Heart left ventricle (tissue), 16 donors: ENCODE data around the gene SH3BP1. TPM values are rescaled to one million over a fixed set of nuclear protein-coding genes. Genes with fewer than 3 reads are reported as not detected.

Experiments used
- ATAC-seq, 4 donors: fragments of 200-7000 bp; cut with Tn5 transposase; one replicate each; pipeline ENCODE4 v1.9.1; 2020 to 2022; ENCODE audit warnings: moderate library complexity in 4 of 4, mild to moderate bottlenecking in 3 of 4, moderate number of reproducible peaks in 1 of 4
- DNase-seq, 5 donors: peaks; one replicate each; pipeline ENCODE4 v3.0.0-alpha.2; 2020
- H3K27ac ChIP-seq, 12 donors: fragments of 200-600 bp; sonication (generic) in 4 of 12; one replicate each; pipeline versions ENCODE4 v1.5.0 to v1.8.0; 2016 to 2022; ENCODE audit warnings: mild to moderate bottlenecking in 2 of 12
- H3K27me3 ChIP-seq, 9 donors: fragments of 200-600 bp; sonication (generic) in 2 of 9; one replicate each; pipeline versions ENCODE4 v1.5.1 to v1.8.0; 2016 to 2022; ENCODE audit warnings: mild to moderate bottlenecking in 3 of 9
- H3K36me3 ChIP-seq, 9 donors: fragments of 200-600 bp; sonication (generic) in 2 of 9; one replicate each; pipeline versions ENCODE4 v1.5.0 to v1.8.0; 2018 to 2022; ENCODE audit warnings: mild to moderate bottlenecking in 2 of 9
- H3K4me1 ChIP-seq, 12 donors: fragments of 200-600 bp; sonication (generic) in 4 of 12; one replicate each; pipeline versions ENCODE4 v1.5.0 to v1.8.0; 2016 to 2022; ENCODE audit warnings: mild to moderate bottlenecking in 3 of 12
- H3K4me3 ChIP-seq, 12 donors: fragments of 200-600 bp; sonication (generic) in 4 of 12; one replicate each; pipeline versions ENCODE4 v1.5.0 to v1.8.0; 2017 to 2022; ENCODE audit warnings: mild to moderate bottlenecking in 9 of 12, moderate library complexity in 4 of 12
- H3K9me3 ChIP-seq, 12 donors: fragments of 200-600 bp; sonication (generic) in 4 of 12; one replicate each; pipeline versions ENCODE4 v1.5.0 to v1.8.0; 2016 to 2022; ENCODE audit warnings: mild to moderate bottlenecking in 1 of 12
- POLR2A ChIP-seq, 2 donors: fragments of 450-650 bp; IDR thresholded peaks; one replicate each; pipeline ENCODE4 v1.6.1; 2017; ENCODE audit warnings: antibody characterized with exemption in 2 of 2, mild to moderate bottlenecking in 2 of 2, moderate library complexity in 2 of 2
- WGBS, 4 donors: extraction: QIAGEN DNeasy Blood & Tissue Kit in 2 of 4; methylation state at CpG; one replicate each; pipeline versions ENCODE4 v1.1.5 to v1.1.7; 2013 to 2018; 5-methylcytosine and 5-hydroxymethylcytosine counted together
- intact Hi-C, 10 donors: fragments of 100-400 bp; cut with DNase I; formaldehyde crosslinking; loops; one replicate each; pipeline versions ENCODE4 v1.11.1 to v1.14.2; 2022
- polyA plus RNA-seq, 2 donors: library from polyadenylated mRNA; stranded (reverse); fragments of 200-250 nt; gene quantifications; one replicate each; pipeline ENCODE4 v1.2.3, GENCODE V29; 2013
- total RNA-seq, 9 donors: library from RNA; depleted of rRNA in 2 of 9; stranded (reverse); fragments of >200 nt in 2 of 9; fragmentation: NEBNext Ultra II Directional in 3 of 9; extraction: Animal tissue kit (Norgen Biotek cat#: 25700) in 3 of 9; gene quantifications; one replicate each; pipeline versions ENCODE4 v1.1.0 to v1.2.4, GENCODE V29; 2016 to 2023
- TF ChIP-seq, protein P1 (sequence below), 12 donors: fragments of 200-600 bp; sonication (generic) in 4 of 12; IDR thresholded peaks; one replicate each; pipeline versions ENCODE4 v1.5.0 to v1.8.0; 2018 to 2022; ENCODE audit warnings: antibody characterized with exemption in 12 of 12, mild to moderate bottlenecking in 5 of 12
- donor health status: ischemic (EF 13 %, LVEDD 7.1; RV severe dilation, severe dysfunction).
- donor health status: healthy with polysubstance abuse.
- donor health status: DM: no; HTN: yes; CAD: no.
- donor health status: DM: no; HTN: no; CAD: no.
- donor health status: ischemic (EF 25% LVEDD 6.9; RV normal size, moderate dysfunction).
- donor health status: ischemic (EF 25% LVEDD 5.7; RV mildly dilated, moderate dysfunction).
- donor health status: healthy.
- donor health status: DM: yes; HTN: yes; CAD: no.
- donor health status: ischemic (EF 35%, LVEDD 5.7; RV mildly dilated, moderate dysfunction).
- donor health status: nonischemic (EF 11% LVEDD 7.7; RV severe dilation, severe dysfunction).
- donor health status: DM: yes; HTN: yes; CAD: no.
- donor health status: PGD.
- donor health status: ischemic (EF 29% LVEDD 5.4; RV normal size, mild dysfunction).
- donor health status: nonischemic (EF 23%, LVEDD 6.1; RV moderate dilation, normal function).

The SH3BP1 gene
- total and polyA plus RNA-seq, 11 donors, result 0.44 to 19.7 (median 2.0) TPM

DNA sequence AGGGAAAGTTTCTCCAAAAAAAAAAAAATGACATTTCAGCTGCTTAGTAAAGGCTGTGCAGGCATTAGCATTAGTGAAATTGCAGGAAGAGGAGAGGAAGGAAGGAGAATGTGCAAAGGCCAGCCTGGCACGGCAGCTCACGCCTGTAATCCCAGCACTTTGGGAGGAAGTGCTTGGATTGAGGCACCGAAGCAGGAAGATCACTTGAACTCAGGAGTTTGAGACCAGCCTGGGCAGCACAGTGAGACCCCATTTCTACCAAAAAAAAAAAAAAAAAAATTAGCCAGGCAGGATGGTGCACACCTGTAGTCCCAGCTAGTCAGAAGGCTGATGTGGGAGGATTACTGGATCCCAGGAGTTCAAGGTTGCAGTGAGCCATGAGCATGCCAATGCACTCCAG lies 65.2 kb downstream of the SH3BP1 start:
- Histone ChIP-seq H3K27ac (no peak overlapping the region), H3K27me3 (no peaks in the 10 kb centered on the region), H3K4me1 (peaks cover 0 to 32% (median 1%) of the 10 kb centered on the region in 12 donors), H3K36me3 (no peaks in the 10 kb centered on the region), H3K4me3 (no peak overlapping the region), H3K9me3 (no peaks in the 10 kb centered on the region)
- 59 to 74% (median 72%) methylated on average over 3 of the region's 3 CpGs for WGBS, 4 donors
- intact Hi-C loops, result no loop called here
- no peak for DNase-seq
- TF ChIP-seq, protein P1, sequence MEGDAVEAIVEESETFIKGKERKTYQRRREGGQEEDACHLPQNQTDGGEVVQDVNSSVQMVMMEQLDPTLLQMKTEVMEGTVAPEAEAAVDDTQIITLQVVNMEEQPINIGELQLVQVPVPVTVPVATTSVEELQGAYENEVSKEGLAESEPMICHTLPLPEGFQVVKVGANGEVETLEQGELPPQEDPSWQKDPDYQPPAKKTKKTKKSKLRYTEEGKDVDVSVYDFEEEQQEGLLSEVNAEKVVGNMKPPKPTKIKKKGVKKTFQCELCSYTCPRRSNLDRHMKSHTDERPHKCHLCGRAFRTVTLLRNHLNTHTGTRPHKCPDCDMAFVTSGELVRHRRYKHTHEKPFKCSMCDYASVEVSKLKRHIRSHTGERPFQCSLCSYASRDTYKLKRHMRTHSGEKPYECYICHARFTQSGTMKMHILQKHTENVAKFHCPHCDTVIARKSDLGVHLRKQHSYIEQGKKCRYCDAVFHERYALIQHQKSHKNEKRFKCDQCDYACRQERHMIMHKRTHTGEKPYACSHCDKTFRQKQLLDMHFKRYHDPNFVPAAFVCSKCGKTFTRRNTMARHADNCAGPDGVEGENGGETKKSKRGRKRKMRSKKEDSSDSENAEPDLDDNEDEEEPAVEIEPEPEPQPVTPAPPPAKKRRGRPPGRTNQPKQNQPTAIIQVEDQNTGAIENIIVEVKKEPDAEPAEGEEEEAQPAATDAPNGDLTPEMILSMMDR (IDR thresholded peaks at IDR 0.05), result no peak
- no peak for TF ChIP-seq POLR2A (IDR thresholded peaks at IDR 0.05)
- ATAC-seq, result no peak

DNA sequence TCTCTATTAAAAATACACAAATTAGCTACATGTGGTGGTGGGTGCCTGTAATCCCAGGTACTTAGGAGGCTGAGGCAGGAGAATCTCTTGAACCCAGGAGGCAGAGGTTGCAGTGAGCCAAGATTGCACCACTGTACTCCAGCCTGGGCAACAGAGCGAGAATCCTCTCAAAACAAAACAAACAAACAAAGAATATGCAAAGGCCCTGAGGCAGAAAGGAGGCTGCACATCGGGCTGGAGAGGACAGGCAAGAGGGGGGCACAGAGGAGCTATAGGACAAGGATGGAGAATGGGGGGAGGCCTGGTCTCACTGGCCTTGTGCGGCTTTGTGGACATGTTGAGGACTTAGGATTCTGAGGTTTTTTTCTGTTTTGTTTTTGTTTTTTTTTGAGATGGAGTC lies 65.7 kb downstream of the SH3BP1 start:
- intact Hi-C loops, result no loop called here

More for the DNA sequence above, 65.7 kb downstream of the SH3BP1 start:
- H3K4me3 ChIP-seq, result no peak overlapping the region
- ATAC-seq (no peak), DNase-seq (no peak)
- WGBS, 4 donors, result 95 to 99% (median 98%) methylated on average over 3 of the region's 3 CpGs
- peaks cover 0 to 32% (median 1%) of the 10 kb centered on the region in 12 donors for H3K4me1 ChIP-seq
- H3K9me3 ChIP-seq, result no peaks in the 10 kb centered on the region
- no peak overlapping the region for H3K27ac ChIP-seq
- no peaks in the 10 kb centered on the region for H3K27me3 ChIP-seq
- no peaks in the 10 kb centered on the region for H3K36me3 ChIP-seq
- TF ChIP-seq POLR2A (IDR thresholded peaks at IDR 0.05), result no peak
- TF ChIP-seq, protein P1 (IDR thresholded peaks at IDR 0.05), result no peak

Other genes with a start within 250 kb of the SH3BP1 start
- under 1 TPM in 5 of 9 donors, not detected in 4; 0.02 to 0.72 (median 0.06) TPM for gene ELFN2, start 212.2 kb upstream of the SH3BP1 start, total RNA-seq
- under 1 TPM; 0.01 to 0.04 TPM for gene ELFN2, start 212.2 kb upstream of the SH3BP1 start, polyA plus RNA-seq
- gene MFNG, start 153.3 kb upstream of the SH3BP1 start, total RNA-seq, result 10 to 100 TPM in 4 of 9 donors, 1 to 10 TPM in 5; 5.8 to 25.6 (median 9.6) TPM
- gene MFNG, start 153.3 kb upstream of the SH3BP1 start, polyA plus RNA-seq, result 10 to 100 TPM in 1 of 2 donors, 1 to 10 TPM in 1; 7.1 to 16.3 TPM
- gene CARD10, start 120.3 kb upstream of the SH3BP1 start, total RNA-seq, result 10 to 100 TPM in 3 of 9 donors, 1 to 10 TPM in 6; 5.2 to 12.6 (median 8.1) TPM
- gene CARD10, start 120.3 kb upstream of the SH3BP1 start, polyA plus RNA-seq, result 10 to 100 TPM in 1 of 2 donors, 1 to 10 TPM in 1; 7.8 to 13.9 TPM
- gene CDC42EP1, start 79.2 kb upstream of the SH3BP1 start, total RNA-seq, result 10 to 100 TPM; 11.9 to 34.9 (median 23.8) TPM
- gene CDC42EP1, start 79.2 kb upstream of the SH3BP1 start, polyA plus RNA-seq, result 10 to 100 TPM; 10.4 to 17.7 TPM
- 10 to 100 TPM in 1 of 9 donors, 1 to 10 TPM in 1, not detected in 7; 5.3 to 10.3 TPM for gene LGALS2, start 59.6 kb upstream of the SH3BP1 start, total RNA-seq
- under 1 TPM in 1 of 2 donors, not detected in 1; 0.17 TPM for gene LGALS2, start 59.6 kb upstream of the SH3BP1 start, polyA plus RNA-seq
- gene GGA1, start 30.8 kb upstream of the SH3BP1 start, total RNA-seq, result 10 to 100 TPM; 22.7 to 45.7 (median 27.4) TPM
- 10 to 100 TPM; 27.4 to 39.4 TPM for gene GGA1, start 30.8 kb upstream of the SH3BP1 start, polyA plus RNA-seq
- 10 to 100 TPM; 15.2 to 33.1 (median 25.9) TPM for gene PDXP, start 19.1 kb downstream of the SH3BP1 start, total RNA-seq
- 10 to 100 TPM; 12.8 to 36.4 TPM for gene PDXP, start 19.1 kb downstream of the SH3BP1 start, polyA plus RNA-seq
- 1,000 to 10,000 TPM in 3 of 9 donors, 100 to 1,000 TPM in 6; 722 to 2,034 (median 903) TPM for gene LGALS1, start 36.0 kb downstream of the SH3BP1 start, total RNA-seq
- gene LGALS1, start 36.0 kb downstream of the SH3BP1 start, polyA plus RNA-seq, result 1,000 to 10,000 TPM; 1,230 to 2,204 TPM
- 10 to 100 TPM in 8 of 9 donors, 1 to 10 TPM in 1; 8.0 to 16.3 (median 13.8) TPM for gene NOL12, start 46.7 kb downstream of the SH3BP1 start, total RNA-seq
- 10 to 100 TPM; 16.8 to 29.2 TPM for gene NOL12, start 46.7 kb downstream of the SH3BP1 start, polyA plus RNA-seq
- gene TRIOBP, start 57.4 kb downstream of the SH3BP1 start, total RNA-seq, result 100 to 1,000 TPM in 4 of 9 donors, 10 to 100 TPM in 5; 67.9 to 147 (median 94.7) TPM
- 100 to 1,000 TPM in 1 of 2 donors, 10 to 100 TPM in 1; 54.9 to 119 TPM for gene TRIOBP, start 57.4 kb downstream of the SH3BP1 start, polyA plus RNA-seq
- 10 to 100 TPM; 25.2 to 83.6 (median 39.7) TPM for gene GCAT, start 168.3 kb downstream of the SH3BP1 start, total RNA-seq
- gene GCAT, start 168.3 kb downstream of the SH3BP1 start, polyA plus RNA-seq, result 10 to 100 TPM; 26.7 to 53.4 TPM
- not detected for gene GALR3, start 183.7 kb downstream of the SH3BP1 start, total RNA-seq
- not detected for gene GALR3, start 183.7 kb downstream of the SH3BP1 start, polyA plus RNA-seq
- 10 to 100 TPM; 11.6 to 44.6 (median 15.9) TPM for gene ANKRD54, start 204.7 kb downstream of the SH3BP1 start, total RNA-seq
- 10 to 100 TPM; 15.7 to 20.4 TPM for gene ANKRD54, start 204.7 kb downstream of the SH3BP1 start, polyA plus RNA-seq
- gene EIF3L, start 209.8 kb downstream of the SH3BP1 start, total RNA-seq, result 100 to 1,000 TPM; 237 to 456 (median 369) TPM
- 100 to 1,000 TPM; 111 to 284 TPM for gene EIF3L, start 209.8 kb downstream of the SH3BP1 start, polyA plus RNA-seq